H1 (cell line): ENCODE measurements around the gene COL4A1. TPM values are rescaled to one million over a fixed set of nuclear protein-coding genes. Genes with fewer than 3 reads are reported as not detected.

Experiments used
- BRCA1 ChIP-seq: IDR thresholded peaks from 2 replicates; pipeline ENCODE4 v1.6.1; 2012; ENCODE audit warnings: low read depth, low read length, improper control_type of control experiment
- GABPA ChIP-seq: IDR thresholded peaks from 2 replicates; pipeline ENCODE4 v1.6.1; 2011; ENCODE audit warnings: mild to moderate bottlenecking, low read length, moderate library complexity, borderline replicate concordance; ENCODE audit not compliant: insufficient read depth
- NRF1 ChIP-seq: IDR thresholded peaks from 2 replicates; pipeline ENCODE4 v1.6.1; 2011; ENCODE audit warnings: mild to moderate bottlenecking, low read depth, low read length, improper control_type of control experiment
- polyA plus RNA-seq, 7 experiments: library from polyadenylated mRNA; depleted of rRNA in 3 of 7; stranded (reverse) in 5 of 7; unstranded in 2 of 7; fragments of >200 nt in 5 of 7; fragments of 200-250 nt in 2 of 7; gene quantifications; 1 replicate in 5 of 7; 2 replicates in 1 of 7; 4 replicates in 1 of 7; pipeline versions ENCODE4 v1.2.1 to v1.2.3, GENCODE V29; 2011 to 2013; ENCODE audit warnings: missing spikeins in 2 of 7, mixed read lengths in 2 of 7
- total RNA-seq: library from RNA; stranded (reverse); fragmentation: NEBNext Ultra II Directional; extraction: Animal tissue kit (Norgen Biotek cat#: 25700); gene quantifications from 2 replicates; pipeline ENCODE4 v1.2.1, GENCODE V29; 2021
- TF ChIP-seq, protein P1 (sequence below): IDR thresholded peaks from 2 replicates; pipeline ENCODE4 v1.6.1; 2012; ENCODE audit warnings: inconsistent platforms

COL4A1 gene
- total and polyA plus RNA-seq, 2 of the 8 experiments (the other 6 are each of a cell fraction or from before 2014, with no cell fraction given): 30.7 to 82.0 TPM

- TF ChIP-seq, protein P1, sequence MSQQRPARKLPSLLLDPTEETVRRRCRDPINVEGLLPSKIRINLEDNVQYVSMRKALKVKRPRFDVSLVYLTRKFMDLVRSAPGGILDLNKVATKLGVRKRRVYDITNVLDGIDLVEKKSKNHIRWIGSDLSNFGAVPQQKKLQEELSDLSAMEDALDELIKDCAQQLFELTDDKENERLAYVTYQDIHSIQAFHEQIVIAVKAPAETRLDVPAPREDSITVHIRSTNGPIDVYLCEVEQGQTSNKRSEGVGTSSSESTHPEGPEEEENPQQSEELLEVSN: no peak
- TF ChIP-seq NRF1 (no peak), GABPA (no peak), BRCA1 (no peak)
These were observed 29.7 kb upstream of the COL4A1 start (continued) for GRCh38 chr13:110336681-110337080.
